PC-3 (cell line): ENCODE measurements around the gene DBNL. TPM values are rescaled to one million over a fixed set of nuclear protein-coding genes. Genes with fewer than 3 reads are reported as not detected.

Experiments
- ATAC-seq: fragments of 200-7000 bp; cut with Tn5 transposase; 2 replicates; pipeline ENCODE4 v1.9.1; 2020; ENCODE audit warnings: mild to moderate bottlenecking, moderate library complexity
- BruUV-seq: library from RNA; stranded (reverse); fragments of 400-500 nt; replicated peaks from 2 replicates; lab custom pipeline; 2021; lab: Mats Ljungman, UMichigan
- CTCF ChIA-PET: fragments of 300-600 bp; sonication (Branson Sonifier 250); formaldehyde crosslinking; loops from one replicate; lab custom pipeline; 2022; ENCODE audit warnings: antibody characterized with exemption; lab: Charles Lee
- POLR2A ChIA-PET: fragments of 300-600 bp; sonication (Branson Sonifier 250); formaldehyde crosslinking; loops from one replicate; lab custom pipeline; 2022; ENCODE audit warnings: antibody characterized with exemption; ENCODE audit not compliant: unreplicated experiment; lab: Charles Lee
- DNase-seq: peaks from one replicate; pipeline ENCODE4 v3.0.0-alpha.2; 2015
- H2AFZ ChIP-seq: fragments of 300-600 bp; sonication (generic); 2 replicates; pipeline ENCODE4 v1.6.0; 2016; ENCODE audit warnings: antibody characterized with exemption, low read length
- H3F3A ChIP-seq: fragments of 300-600 bp; sonication (generic); one replicate; pipeline ENCODE4 v1.6.0; 2017; ENCODE audit warnings: antibody characterized with exemption, low read length, control low read depth, mild to moderate bottlenecking; ENCODE audit not compliant: unreplicated experiment
- H3K27ac ChIP-seq: fragments of 300-600 bp; sonication (generic); 2 replicates; pipeline ENCODE4 v1.5.1; 2016; ENCODE audit warnings: mild to moderate bottlenecking, low read length
- H3K27me3 ChIP-seq: fragments of 300-600 bp; sonication (generic); 2 replicates; pipeline ENCODE4 v1.6.1; 2016; ENCODE audit warnings: low read length, mixed read lengths
- H3K36me3 ChIP-seq: fragments of 300-600 bp; sonication (generic); 2 replicates; pipeline ENCODE4 v1.6.1; 2016; ENCODE audit warnings: low read depth, mixed run types, low read length, mixed read lengths
- H3K4me1 ChIP-seq: fragments of 300-600 bp; sonication (generic); 2 replicates; pipeline ENCODE4 v1.5.1; 2016; ENCODE audit warnings: low read length; ENCODE audit not compliant: insufficient read depth
- H3K4me2 ChIP-seq: fragments of 300-600 bp; sonication (generic); 2 replicates; pipeline ENCODE4 v1.6.0; 2016; ENCODE audit warnings: low read length
- H3K4me3 ChIP-seq: fragments of 300-600 bp; sonication (generic); 2 replicates; pipeline ENCODE4 v1.5.1; 2016; ENCODE audit warnings: mild to moderate bottlenecking, low read length, mixed read lengths
- H3K79me2 ChIP-seq: fragments of 300-600 bp; sonication (generic); 2 replicates; pipeline ENCODE4 v1.6.1; 2017; ENCODE audit warnings: low read length, mixed read lengths
- H3K9ac ChIP-seq: fragments of 300-600 bp; sonication (generic); 2 replicates; pipeline ENCODE4 v1.6.0; 2016; ENCODE audit warnings: mild to moderate bottlenecking, low read length
- H3K9me2 ChIP-seq: fragments of 300-600 bp; sonication (generic); replicated peaks from 2 replicates; pipeline ENCODE4 v1.6.1; 2016; ENCODE audit warnings: mixed run types, low read length, mixed read lengths
- H3K9me3 ChIP-seq: fragments of 300-600 bp; sonication (generic); 2 replicates; pipeline ENCODE4 v1.6.1; 2016; ENCODE audit warnings: low read length, mixed read lengths
- H4K20me1 ChIP-seq: fragments of 300-600 bp; sonication (generic); 2 replicates; pipeline ENCODE4 v1.6.1; 2016; ENCODE audit warnings: low read length, mixed read lengths
- CTCF ChIP-seq: fragments of 300-600 bp; sonication (generic); conservative IDR thresholded peaks from 2 replicates; pipeline ENCODE4 v1.5.1; 2017; ENCODE audit warnings: antibody characterized with exemption, low read depth, mild to moderate bottlenecking, low read length
- EZH2 ChIP-seq: fragments of 300-600 bp; sonication (generic); IDR thresholded peaks from one replicate; pipeline ENCODE4 v1.6.1; 2017; ENCODE audit warnings: antibody characterized with exemption, mild to moderate bottlenecking, low read length; ENCODE audit not compliant: unreplicated experiment
- EZH2phosphoT487 ChIP-seq: fragments of 300-600 bp; sonication (generic); IDR thresholded peaks from 2 replicates; pipeline ENCODE4 v1.6.1; 2018; ENCODE audit warnings: mild to moderate bottlenecking, antibody characterized with exemption, low read length, borderline replicate concordance
- intact Hi-C: fragments of 100-400 bp; cut with micrococcal nuclease; formaldehyde crosslinking; loops from 2 replicates; pipeline ENCODE4 v1.9.0; 2023
- total RNA-seq: library from RNA; depleted of rRNA; stranded (reverse); fragments of >200 nt; gene quantifications from 2 replicates; pipeline ENCODE4 v1.2.3, GENCODE V29; 2014

DBNL gene
- total RNA-seq, 1 experiment from 2014 or later, result 108 TPM

GRCh38 chr7:44095781-44096180 is 51.3 kb downstream of the DBNL start:
- ChIA-PET POLR2A (no interaction called here), CTCF (interaction anchor here (0.5 kb wide), 1 partner anchor 29 kb away, joined by 6 read pairs; no protein-coding TSS in a partner anchor)
- H3K36me3 ChIP-seq, result no peaks in the 10 kb centered on the region
- ATAC-seq (no peak), DNase-seq (no peak)
- H3K4me1 ChIP-seq, result no peaks in the 10 kb centered on the region
- H4K20me1 ChIP-seq, result no peaks in the 10 kb centered on the region
- H3K9ac ChIP-seq, result no peak overlapping the region
- H3K4me3 ChIP-seq, result no peak overlapping the region
- no peak overlapping the region for H3K27ac ChIP-seq
- H3K79me2 ChIP-seq, result no peaks in the 10 kb centered on the region
- no peak overlapping the region for H3K4me2 ChIP-seq
- no TSS peak for BruUV-seq
- H3F3A ChIP-seq, result no peaks in the 10 kb centered on the region
- no peak overlapping the region for H2AFZ ChIP-seq
- TF ChIP-seq EZH2phosphoT487, result no peak
- TF ChIP-seq CTCF, result no peak
- TF ChIP-seq EZH2, result no peak
- H3K9me2 ChIP-seq, result no peaks in the 10 kb centered on the region
- no peaks in the 10 kb centered on the region for H3K27me3 ChIP-seq
- intact Hi-C loops, result no loop called here
- no peaks in the 10 kb centered on the region for H3K9me3 ChIP-seq

GRCh38 chr7:44096326-44096881 is 51.9 kb downstream of the DBNL start:
- Histone ChIP-seq H3K4me2 (no peak overlapping the region), H3K9ac (no peak overlapping the region), H3K79me2 (no peaks in the 10 kb centered on the region), H2AFZ (no peak overlapping the region), H3K4me1 (no peaks in the 10 kb centered on the region), H3K4me3 (no peak overlapping the region), H3K27ac (no peak overlapping the region), H3K9me2 (no peaks in the 10 kb centered on the region), H3K36me3 (no peaks in the 10 kb centered on the region), H4K20me1 (no peaks in the 10 kb centered on the region), H3K27me3 (no peaks in the 10 kb centered on the region), H3F3A (no peaks in the 10 kb centered on the region), H3K9me3 (no peaks in the 10 kb centered on the region)
- no TSS peak for BruUV-seq
- ATAC-seq (no peak), DNase-seq (no peak)
- TF ChIP-seq EZH2phosphoT487 (no peak), EZH2 (no peak)
- POLR2A ChIA-PET, result no interaction called here
- CTCF ChIA-PET, result interaction anchor here (0.5 kb wide), 1 partner anchor 28 kb away, joined by 6 read pairs; no protein-coding TSS in a partner anchor
- intact Hi-C loops, result no loop called here

- Histone ChIP-seq H2AFZ (no peak overlapping the region), H3K9ac (no peak overlapping the region), H3K27ac (no peak overlapping the region), H3F3A (no peaks in the 10 kb centered on the region), H3K9me2 (no peaks in the 10 kb centered on the region), H4K20me1 (no peaks in the 10 kb centered on the region), H3K79me2 (no peaks in the 10 kb centered on the region), H3K4me3 (no peak overlapping the region), H3K4me1 (no peaks in the 10 kb centered on the region), H3K27me3 (no peaks in the 10 kb centered on the region), H3K9me3 (no peaks in the 10 kb centered on the region), H3K4me2 (no peak overlapping the region), H3K36me3 (no peaks in the 10 kb centered on the region)
- POLR2A ChIA-PET, result no interaction called here
- intact Hi-C loops, result no loop called here
- BruUV-seq, result no TSS peak
- DNase-seq, result no peak
- ATAC-seq, result no peak
- no peak for TF ChIP-seq EZH2
- no peak for TF ChIP-seq CTCF
- TF ChIP-seq EZH2phosphoT487, result no peak
- CTCF ChIA-PET, result no interaction called here
Measured at GRCh38 chr7:44097064-44097932, 52.8 kb downstream of the DBNL start.
